Measurements from ENCODE around the gene CDH18.
A peak's percentile ranks its signal among the peaks of the same experiment; 100 is the strongest.

CDH18 gene

DNA sequence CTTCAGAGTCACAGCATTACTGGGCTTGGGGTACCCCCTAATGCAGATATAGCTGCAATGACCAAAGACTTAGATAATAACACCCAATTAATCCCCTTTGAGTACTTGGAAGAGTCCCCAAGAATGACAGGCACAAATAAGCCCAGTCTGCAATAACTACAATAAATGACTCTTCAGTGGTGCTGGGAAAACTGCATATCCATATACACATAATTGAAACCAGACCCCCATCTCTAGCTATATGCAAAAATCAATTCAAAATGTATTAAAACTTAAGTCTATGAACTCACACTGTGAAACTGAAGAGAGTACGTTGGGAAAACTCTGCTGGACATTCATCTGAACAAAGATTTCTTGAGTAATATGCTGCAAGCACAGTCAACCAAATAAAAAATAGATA is 422.5 kb downstream of the CDH18 start:
- DNase-seq: no peak

GRCh38 chr5:19564036-19564435 is 424.0 kb downstream of the CDH18 start:
- DNase-seq: peak; percentile 92

GRCh38 chr5:19555876-19556275 is 432.1 kb downstream of the CDH18 start:
- no peak for DNase-seq

DNA sequence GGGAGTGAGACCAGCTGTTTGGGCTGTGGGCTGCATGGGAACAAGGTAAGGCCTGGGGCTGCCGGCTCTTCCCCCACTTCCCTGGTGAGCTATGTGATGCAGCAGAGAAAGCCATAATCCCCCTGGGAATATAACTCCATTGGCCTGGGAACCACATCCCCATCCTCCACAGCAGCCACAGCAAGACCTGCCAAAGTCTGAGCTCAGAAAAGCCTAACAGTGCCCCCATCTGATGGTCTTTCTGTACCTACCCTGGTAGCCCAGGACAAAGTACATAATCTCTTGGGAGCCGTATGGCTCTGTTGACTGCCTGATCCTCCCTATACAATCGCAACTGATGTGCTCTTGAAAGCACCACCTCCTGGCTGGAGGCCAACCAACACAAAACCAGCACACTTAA is 432.6 kb downstream of the CDH18 start:
- peak; percentile 36 for DNase-seq

GRCh38 chr5:19554524-19554923 is 433.5 kb downstream of the CDH18 start:
- DNase-seq: no peak

DNA sequence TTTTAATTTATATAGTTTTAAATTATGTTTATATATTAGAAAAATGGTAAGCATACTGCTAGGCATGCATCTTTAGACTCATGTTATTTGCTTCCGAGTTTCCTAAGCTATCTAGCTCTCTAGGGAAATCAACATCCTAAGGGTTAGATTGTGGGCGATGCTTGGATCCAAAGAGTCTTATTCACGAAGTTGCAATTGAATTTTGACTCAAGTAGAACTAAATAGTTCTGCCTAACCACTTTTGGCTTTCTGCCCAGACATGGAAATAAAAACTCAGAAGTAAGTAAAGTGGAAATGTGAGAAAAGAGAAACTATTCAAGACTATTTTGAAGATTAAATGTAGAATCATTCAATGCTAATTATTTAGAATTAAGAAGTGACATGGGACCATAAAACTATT is 440.4 kb downstream of the CDH18 start:
- peak; percentile 57 for DNase-seq

- peak; percentile 37 for DNase-seq
Observed at GRCh38 chr5:19546521-19546920, 441.5 kb downstream of the CDH18 start.

DNA sequence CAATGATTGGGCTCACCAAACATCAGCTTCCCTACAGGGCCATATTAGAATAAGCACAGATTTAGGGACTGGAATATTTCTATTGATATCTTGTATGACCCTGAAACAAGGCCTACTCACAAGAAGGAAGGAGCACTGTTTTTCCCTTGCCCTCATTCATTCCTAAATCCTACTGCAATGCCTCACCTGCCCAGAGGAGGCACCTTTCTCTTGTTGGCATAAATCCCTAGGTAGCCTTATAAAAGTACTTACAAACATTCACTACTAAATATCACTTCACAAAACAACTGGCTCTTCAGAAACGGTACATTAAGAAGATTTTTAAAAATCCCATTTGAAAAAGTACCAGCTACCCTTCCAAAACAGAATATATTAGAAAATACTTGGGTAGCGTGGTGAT is 449.4 kb downstream of the CDH18 start:
- DNase-seq: no peak

GRCh38 chr5:19536387-19536786 is 451.6 kb downstream of the CDH18 start:
- no peak for DNase-seq

DNA sequence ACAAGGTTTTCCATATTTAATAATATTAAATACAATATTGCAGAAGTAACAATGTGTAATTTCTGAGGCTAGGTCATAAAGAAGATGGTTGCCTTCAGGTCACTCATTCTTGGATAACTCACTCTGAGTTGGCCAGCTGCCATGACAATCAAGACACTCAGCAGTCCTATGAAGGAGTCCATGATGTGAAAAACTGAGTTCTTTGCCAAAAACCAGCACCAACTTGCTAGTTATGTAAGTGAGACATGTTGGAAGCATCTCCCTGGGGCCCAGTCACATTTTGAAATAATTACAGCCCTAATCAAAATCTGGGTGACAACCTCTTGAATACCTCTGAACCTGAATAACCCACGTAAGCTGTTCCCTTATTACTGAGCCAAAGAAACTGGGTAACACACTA is 453.2 kb downstream of the CDH18 start:
- peak; percentile 82 for DNase-seq

- no peak for DNase-seq
Observed at GRCh38 chr5:19532936-19533335, 455.1 kb downstream of the CDH18 start.

DNA sequence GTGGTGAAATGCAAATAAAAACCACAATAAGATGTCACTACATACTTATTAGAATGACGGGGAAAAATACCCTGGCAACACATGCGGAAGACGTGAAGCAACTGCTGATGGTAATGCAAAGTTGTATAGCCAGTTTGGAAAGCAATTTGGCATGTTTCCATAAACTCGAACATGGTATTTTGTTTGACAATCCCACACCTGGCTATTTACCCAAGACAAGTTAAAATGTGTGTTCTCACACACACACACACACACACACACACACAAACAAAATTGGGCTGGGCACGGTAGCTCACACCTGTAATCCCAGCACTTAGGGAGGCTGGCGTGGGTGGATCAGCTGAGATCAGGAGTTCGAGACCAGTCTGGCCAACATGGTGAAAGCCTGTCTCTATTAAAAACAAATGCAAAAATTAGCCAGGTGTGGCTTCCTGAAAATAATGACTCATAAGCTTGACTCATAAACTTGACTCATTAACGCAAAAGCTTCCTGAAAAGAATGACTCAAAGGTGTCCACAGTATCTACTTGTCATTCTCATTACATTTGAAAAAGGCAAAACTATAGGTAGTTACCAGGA is 456.5 kb downstream of the CDH18 start:
- peak; percentile 52 for DNase-seq

DNA sequence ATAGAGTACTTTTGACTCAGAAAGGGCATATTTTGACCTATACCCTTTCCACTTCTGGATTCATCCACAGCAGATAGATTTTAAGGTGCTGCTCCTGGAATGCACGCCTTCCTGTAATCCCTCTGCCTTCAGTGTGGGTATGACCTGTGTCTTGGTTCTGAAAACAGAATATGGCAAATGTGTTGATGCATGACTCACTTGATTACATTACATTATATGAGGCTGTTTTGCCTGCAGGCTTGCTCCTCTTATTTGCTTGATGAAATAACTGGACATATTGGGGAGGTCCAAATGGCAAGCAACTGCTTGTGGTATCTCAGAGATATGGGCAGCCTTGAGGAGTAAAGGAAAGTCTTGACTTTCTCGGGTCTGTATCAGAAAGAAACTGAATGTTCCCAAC is 468.6 kb downstream of the CDH18 start:
- no peak for DNase-seq

- DNase-seq: no peak
Observed at GRCh38 chr5:19498852-19499251, 489.1 kb downstream of the CDH18 start.

DNA sequence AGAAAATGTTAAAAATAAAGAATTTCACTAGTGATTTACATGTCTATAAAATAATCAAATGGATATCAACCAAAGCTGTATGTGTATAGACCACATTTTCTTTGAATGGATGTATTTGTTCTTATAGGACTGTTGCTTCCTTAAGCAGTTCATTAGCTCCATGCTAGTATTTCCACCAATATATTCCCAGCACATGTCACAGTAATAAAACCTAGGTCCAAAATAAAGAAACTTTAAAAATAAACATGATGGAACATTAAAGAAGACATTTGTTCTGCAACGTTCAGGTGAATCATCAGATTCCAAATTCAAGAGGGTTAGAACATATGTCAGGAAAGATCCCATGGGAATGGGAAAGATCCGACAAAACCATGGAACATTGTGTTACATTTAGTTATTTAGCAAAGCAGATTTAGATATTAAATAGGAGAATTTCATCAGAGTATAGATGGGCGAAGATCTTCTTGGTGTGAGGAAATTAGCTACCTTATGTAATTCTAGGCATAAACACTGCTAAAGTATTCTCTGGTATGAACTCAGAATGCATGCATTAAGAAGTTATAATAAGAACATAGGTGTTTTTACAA is 490.7 kb downstream of the CDH18 start:
- DNase-seq: peak; percentile 57

DNA sequence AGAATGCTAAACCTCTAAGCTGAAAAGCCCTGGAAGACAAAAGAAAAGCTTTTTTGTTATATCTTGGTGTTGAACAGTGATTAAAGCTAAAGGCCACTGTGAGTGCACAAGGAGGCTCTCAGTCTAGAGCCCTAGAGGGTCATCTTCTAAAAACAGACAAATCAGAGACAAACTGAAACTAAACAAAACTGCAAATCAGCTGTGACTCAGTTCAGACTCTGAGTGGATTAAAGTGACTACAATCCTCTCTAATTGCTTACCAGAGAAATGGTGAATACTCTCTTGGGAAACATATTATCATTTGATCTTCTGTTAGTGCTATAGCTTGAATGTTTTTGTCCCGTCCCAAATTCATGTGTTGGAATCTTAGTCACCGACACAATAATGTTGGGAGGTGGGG is 491.9 kb downstream of the CDH18 start:
- no peak for DNase-seq

DNA sequence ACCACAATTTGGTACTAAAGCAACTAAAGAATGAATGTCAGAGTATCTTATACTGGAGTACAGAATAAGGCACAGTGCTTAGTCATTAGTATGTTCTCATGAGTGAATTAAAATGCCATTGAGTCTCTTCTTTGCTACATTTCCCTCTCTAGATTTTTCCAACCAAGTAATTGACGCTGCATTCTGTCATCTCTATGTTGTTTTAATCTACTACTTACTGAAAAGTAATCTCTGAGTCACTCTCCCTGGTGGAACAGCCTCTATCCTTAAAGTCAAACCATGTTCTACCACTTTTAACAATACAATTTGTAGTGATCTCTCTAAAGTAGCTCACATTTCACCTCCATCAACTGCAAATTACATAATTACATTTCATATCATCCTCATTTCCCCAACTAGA is 495.1 kb downstream of the CDH18 start:
- DNase-seq: no peak

DNA sequence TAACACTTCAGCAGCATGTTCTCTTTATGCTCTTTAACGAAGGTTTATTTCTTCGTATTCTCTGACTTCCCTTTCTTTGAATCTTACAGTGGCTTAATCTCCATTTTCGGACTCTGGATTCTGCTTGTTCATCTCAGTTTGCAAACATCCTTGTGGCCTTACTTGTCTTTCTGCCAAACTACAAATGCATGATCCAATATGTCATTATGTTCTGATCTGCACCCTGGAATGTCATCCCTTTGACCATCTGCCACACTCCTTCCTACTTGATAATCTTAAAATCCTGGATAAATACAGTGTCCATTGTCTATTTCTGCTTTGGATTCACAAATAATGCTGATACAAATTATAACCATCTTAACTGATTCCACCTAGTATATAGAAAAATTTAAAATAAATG is 499.2 kb downstream of the CDH18 start:
- peak; percentile 92 for DNase-seq

- no peak for DNase-seq
Observed at GRCh38 chr5:19487480-19487879, 500.5 kb downstream of the CDH18 start.

- no peak for DNase-seq
Observed at GRCh38 chr5:19479562-19479961, 508.4 kb downstream of the CDH18 start.

- no peak for DNase-seq
Observed at GRCh38 chr5:19462019-19462418, 526.0 kb downstream of the CDH18 start.

- DNase-seq: no peak
Observed at GRCh38 chr5:19424506-19424905, 563.5 kb downstream of the CDH18 start.
